ENCODE measurements around the gene C4orf50. TPM values are rescaled to one million over a fixed set of nuclear protein-coding genes. Genes with fewer than 3 reads are reported as not detected.
"Not testable (repeated sequence)": the region's sequence is repeated elsewhere in the genome, so short reads cannot be mapped to it uniquely, and the experiment has no call there.

The C4orf50 gene
- polyA plus RNA-seq, 1 donor from 2014 or later = 1.6 TPM

GRCh38 chr4:6008092-6008551 is 10.1 kb downstream of the C4orf50 start:
- Histone ChIP-seq H3K27ac (ENCODE audit: low read length) (no peak overlapping the region), H2AFZ (ENCODE audit: low read depth, low read length) (no peak overlapping the region), H3K36me3 (ENCODE audit: insufficient read depth, low read length) (no peaks in the 10 kb centered on the region), H4K20me1 (ENCODE audit: insufficient read depth) (no peaks in the 10 kb centered on the region), H3F3A (ENCODE audit: insufficient read depth, low read length, poor library complexity, severe bottlenecking) (no peaks in the 10 kb centered on the region), H3K4me2 (ENCODE audit: low read length) (no peak overlapping the region), H3K27me3 (ENCODE audit: insufficient read depth, low read depth, low read length) (peaks cover 24% of the 10 kb centered on the region), H3K4me3 (ENCODE audit: low read length) (no peak overlapping the region), H3K9ac (ENCODE audit: low read length) (no peak overlapping the region), H3K79me2 (replicated peaks; ENCODE audit: insufficient read depth, low read length) (no peaks in the 10 kb centered on the region), H3K9me3 (ENCODE audit: low read length) (no peaks in the 10 kb centered on the region), H3K9me2 (ENCODE audit: insufficient read depth, low read length) (no peaks in the 10 kb centered on the region)
- no peak for TF ChIP-seq POLR2AphosphoS5 (IDR thresholded peaks at IDR 0.05)
- no peak for TF ChIP-seq TAF1 (IDR thresholded peaks at IDR 0.05; ENCODE audit: low read depth)
- no peak for TF ChIP-seq SMC3 (conservative IDR thresholded peaks at IDR 0.05; ENCODE audit: poor library complexity)
- TF ChIP-seq, protein P1, sequence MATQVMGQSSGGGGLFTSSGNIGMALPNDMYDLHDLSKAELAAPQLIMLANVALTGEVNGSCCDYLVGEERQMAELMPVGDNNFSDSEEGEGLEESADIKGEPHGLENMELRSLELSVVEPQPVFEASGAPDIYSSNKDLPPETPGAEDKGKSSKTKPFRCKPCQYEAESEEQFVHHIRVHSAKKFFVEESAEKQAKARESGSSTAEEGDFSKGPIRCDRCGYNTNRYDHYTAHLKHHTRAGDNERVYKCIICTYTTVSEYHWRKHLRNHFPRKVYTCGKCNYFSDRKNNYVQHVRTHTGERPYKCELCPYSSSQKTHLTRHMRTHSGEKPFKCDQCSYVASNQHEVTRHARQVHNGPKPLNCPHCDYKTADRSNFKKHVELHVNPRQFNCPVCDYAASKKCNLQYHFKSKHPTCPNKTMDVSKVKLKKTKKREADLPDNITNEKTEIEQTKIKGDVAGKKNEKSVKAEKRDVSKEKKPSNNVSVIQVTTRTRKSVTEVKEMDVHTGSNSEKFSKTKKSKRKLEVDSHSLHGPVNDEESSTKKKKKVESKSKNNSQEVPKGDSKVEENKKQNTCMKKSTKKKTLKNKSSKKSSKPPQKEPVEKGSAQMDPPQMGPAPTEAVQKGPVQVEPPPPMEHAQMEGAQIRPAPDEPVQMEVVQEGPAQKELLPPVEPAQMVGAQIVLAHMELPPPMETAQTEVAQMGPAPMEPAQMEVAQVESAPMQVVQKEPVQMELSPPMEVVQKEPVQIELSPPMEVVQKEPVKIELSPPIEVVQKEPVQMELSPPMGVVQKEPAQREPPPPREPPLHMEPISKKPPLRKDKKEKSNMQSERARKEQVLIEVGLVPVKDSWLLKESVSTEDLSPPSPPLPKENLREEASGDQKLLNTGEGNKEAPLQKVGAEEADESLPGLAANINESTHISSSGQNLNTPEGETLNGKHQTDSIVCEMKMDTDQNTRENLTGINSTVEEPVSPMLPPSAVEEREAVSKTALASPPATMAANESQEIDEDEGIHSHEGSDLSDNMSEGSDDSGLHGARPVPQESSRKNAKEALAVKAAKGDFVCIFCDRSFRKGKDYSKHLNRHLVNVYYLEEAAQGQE (IDR thresholded peaks at IDR 0.05; ENCODE audit: borderline replicate concordance) = no peak
- TF ChIP-seq EZH2 (IDR thresholded peaks at IDR 0.05; ENCODE audit: borderline replicate concordance, insufficient read depth, low read length, poor library complexity, severe bottlenecking) = no peak
- TF ChIP-seq MXI1 (conservative IDR thresholded peaks at IDR 0.05; ENCODE audit: poor library complexity, severe bottlenecking) = no peak
- TF ChIP-seq RAD21 (conservative IDR thresholded peaks at IDR 0.05) = no peak
- TF ChIP-seq CTCF (IDR thresholded peaks at IDR 0.05; ENCODE audit: poor library complexity, severe bottlenecking) = no peak
- no peak for TF ChIP-seq EP300 (conservative IDR thresholded peaks at IDR 0.05; ENCODE audit: poor library complexity, severe bottlenecking)

DNA sequence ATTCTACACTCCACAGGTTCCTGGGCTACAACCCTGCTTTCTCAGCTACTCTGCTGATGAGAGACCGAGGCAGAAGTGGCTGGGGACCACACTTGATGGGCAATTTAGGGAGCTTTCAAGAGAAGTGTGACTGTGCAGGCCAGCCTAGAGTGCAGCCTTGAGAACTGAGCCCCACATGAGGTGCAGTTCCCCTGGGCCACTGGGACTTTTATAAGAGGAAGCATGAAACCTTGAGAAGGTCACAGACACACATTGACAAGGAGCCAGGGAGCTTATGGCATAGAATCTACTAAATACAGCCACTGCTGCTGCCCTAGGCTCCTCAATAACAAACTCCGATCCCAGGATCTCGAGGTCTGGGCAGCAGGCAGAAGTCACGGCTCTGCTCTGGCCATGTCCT is 13.1 kb downstream of the C4orf50 start:
- Histone ChIP-seq H2AFZ (ENCODE audit: low read depth, low read length) (no peak overlapping the region), H3K9me2 (ENCODE audit: insufficient read depth, low read length) (no peaks in the 10 kb centered on the region), H3K27ac (ENCODE audit: low read length) (no peak overlapping the region), H4K20me1 (ENCODE audit: insufficient read depth) (no peaks in the 10 kb centered on the region), H3K9me3 (ENCODE audit: low read length) (no peaks in the 10 kb centered on the region), H3K4me3 (ENCODE audit: low read length) (no peak overlapping the region), H3K79me2 (replicated peaks; ENCODE audit: insufficient read depth, low read length) (no peaks in the 10 kb centered on the region), H3K36me3 (ENCODE audit: insufficient read depth, low read length) (no peaks in the 10 kb centered on the region), H3K9ac (ENCODE audit: low read length) (no peak overlapping the region), H3K4me2 (ENCODE audit: low read length) (no peak overlapping the region), H3K27me3 (ENCODE audit: insufficient read depth, low read depth, low read length) (peaks cover 24% of the 10 kb centered on the region), H3F3A (ENCODE audit: insufficient read depth, low read length, poor library complexity, severe bottlenecking) (no peaks in the 10 kb centered on the region)
- TF ChIP-seq CTCF (IDR thresholded peaks at IDR 0.05; ENCODE audit: poor library complexity, severe bottlenecking) (no peak), POLR2AphosphoS5 (IDR thresholded peaks at IDR 0.05) (no peak), EZH2 (IDR thresholded peaks at IDR 0.05; ENCODE audit: borderline replicate concordance, insufficient read depth, low read length, poor library complexity, severe bottlenecking) (no peak), RAD21 (conservative IDR thresholded peaks at IDR 0.05) (no peak), MXI1 (conservative IDR thresholded peaks at IDR 0.05; ENCODE audit: poor library complexity, severe bottlenecking) (no peak), TAF1 (IDR thresholded peaks at IDR 0.05; ENCODE audit: low read depth) (no peak), EP300 (conservative IDR thresholded peaks at IDR 0.05; ENCODE audit: poor library complexity, severe bottlenecking) (no peak), SMC3 (conservative IDR thresholded peaks at IDR 0.05; ENCODE audit: poor library complexity) (no peak)
- TF ChIP-seq, protein P1 (IDR thresholded peaks at IDR 0.05; ENCODE audit: borderline replicate concordance) = no peak

DNA sequence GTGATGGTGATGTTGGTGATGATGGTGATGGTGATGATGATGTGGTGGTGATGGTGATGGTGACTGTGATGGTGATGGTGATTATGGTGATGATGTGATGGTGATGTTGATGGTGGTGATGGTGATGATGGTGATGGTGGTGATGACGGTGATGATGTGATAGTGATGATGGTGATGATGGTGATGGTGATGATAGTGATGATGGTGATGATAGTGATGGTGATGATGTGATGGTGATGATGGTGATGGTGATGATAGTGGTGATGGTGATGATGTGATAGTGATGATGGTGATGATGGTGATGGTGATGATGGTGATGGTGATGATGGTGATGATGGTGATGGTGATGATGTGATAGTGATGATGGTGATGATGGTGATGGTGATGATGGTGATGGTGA is 14.7 kb downstream of the C4orf50 start:
- not testable (repeated sequence) for H2AFZ ChIP-seq (ENCODE audit: low read depth, low read length); H3K9me3 ChIP-seq (ENCODE audit: low read length); H3K4me2 ChIP-seq (ENCODE audit: low read length); H3K9me2 ChIP-seq (ENCODE audit: insufficient read depth, low read length); H3K4me3 ChIP-seq (ENCODE audit: low read length); H3K79me2 ChIP-seq (replicated peaks; ENCODE audit: insufficient read depth, low read length); H3K36me3 ChIP-seq (ENCODE audit: insufficient read depth, low read length); H3K27ac ChIP-seq (ENCODE audit: low read length); H3K9ac ChIP-seq (ENCODE audit: low read length); H3F3A ChIP-seq (ENCODE audit: insufficient read depth, low read length, poor library complexity, severe bottlenecking); H4K20me1 ChIP-seq (ENCODE audit: insufficient read depth)
- peaks cover 17% of the 10 kb centered on the region for H3K27me3 ChIP-seq (ENCODE audit: insufficient read depth, low read depth, low read length)
